Right lobe of liver (tissue), 6 donors: Measurements from ENCODE around the gene CHMP5. TPM values are rescaled to one million over a fixed set of nuclear protein-coding genes. Genes with fewer than 3 reads are reported as not detected.

Experiments used
- ATAC-seq, 4 donors: fragments of 200-7000 bp; cut with Tn5 transposase; one replicate each; pipeline ENCODE4 v1.9.1; 2020; ENCODE audit warnings: mild to moderate bottlenecking in 4 of 4, moderate library complexity in 4 of 4
- DNase-seq, 3 donors: peaks; one replicate each; pipeline ENCODE4 v3.0.0-alpha.2; 2020
- H3K27ac ChIP-seq, 3 donors: fragments of 200-600 bp; one replicate each; pipeline ENCODE4 v1.8.0; 2022
- H3K27me3 ChIP-seq, 2 donors: fragments of 200-600 bp; one replicate each; pipeline ENCODE4 v1.8.0; 2022
- H3K36me3 ChIP-seq, 4 donors: fragments of 200-600 bp; sonication (generic) in 1 of 4; one replicate each; pipeline versions ENCODE4 v1.5.1 to v1.8.0; 2017 to 2022; ENCODE audit warnings: control low read depth in 1 of 4
- H3K4me1 ChIP-seq, 4 donors: fragments of 200-600 bp; sonication (generic) in 1 of 4; one replicate each; pipeline versions ENCODE4 v1.5.1 to v1.8.0; 2017 to 2022; ENCODE audit warnings: control low read depth in 1 of 4
- H3K4me3 ChIP-seq, 3 donors: fragments of 200-600 bp; one replicate each; pipeline ENCODE4 v1.8.0; 2022
- H3K9me3 ChIP-seq, 4 donors: fragments of 200-600 bp; sonication (generic) in 1 of 4; one replicate each; pipeline versions ENCODE4 v1.5.1 to v1.8.0; 2017 to 2022; ENCODE audit warnings: control low read depth in 1 of 4
- CTCF ChIP-seq, 4 donors: fragments of 200-600 bp in 3 of 4; fragments of 450-650 bp in 1 of 4; IDR thresholded peaks; one replicate each; pipeline versions ENCODE4 v1.5.1 to v1.8.0; 2016 to 2022; ENCODE audit warnings: antibody characterized with exemption in 4 of 4, mild to moderate bottlenecking in 2 of 4
- POLR2A ChIP-seq: fragments of 450-650 bp; IDR thresholded peaks from one replicate; pipeline ENCODE4 v1.6.1; 2017; ENCODE audit warnings: antibody characterized with exemption, mild to moderate bottlenecking
- WGBS: methylation state at CpG from one replicate; pipeline ENCODE4 v1.1.6; 2018; ENCODE audit warnings: low coverage, low lambda C conversion rate; ENCODE audit not compliant: insufficient coverage; ENCODE audit errors: missing lambda C conversion rate; 5-methylcytosine and 5-hydroxymethylcytosine counted together
- intact Hi-C, 2 donors: fragments of 100-400 bp; cut with DNase I; formaldehyde crosslinking; loops; one replicate each; pipeline versions ENCODE4 v1.11.2 to v1.14.1; 2022
- total RNA-seq, 6 experiments: library from RNA; depleted of rRNA in 2 of 6; stranded (reverse); fragments of >200 nt in 2 of 6; fragmentation: NEBNext Ultra II Directional in 3 of 6; extraction: Animal tissue kit (Norgen Biotek cat#: 25700) in 3 of 6; gene quantifications; one replicate each; pipeline versions ENCODE4 v1.1.0 to v1.2.4, GENCODE V29; 2016 to 2023
- donor health status: DM: no; HTN: yes; CAD: no.
- donor health status: DM: no; HTN: no; CAD: no.
- donor health status: DM: no; HTN: no; CAD: no.
- donor health status: DM: no; HTN: yes; CAD: no.
- donor health status: DM: no; HTN: yes; CAD: no.

Gene CHMP5
- total RNA-seq, 6 experiments from 2014 or later: 19.7 to 30.3 (median 26.0) TPM

DNA sequence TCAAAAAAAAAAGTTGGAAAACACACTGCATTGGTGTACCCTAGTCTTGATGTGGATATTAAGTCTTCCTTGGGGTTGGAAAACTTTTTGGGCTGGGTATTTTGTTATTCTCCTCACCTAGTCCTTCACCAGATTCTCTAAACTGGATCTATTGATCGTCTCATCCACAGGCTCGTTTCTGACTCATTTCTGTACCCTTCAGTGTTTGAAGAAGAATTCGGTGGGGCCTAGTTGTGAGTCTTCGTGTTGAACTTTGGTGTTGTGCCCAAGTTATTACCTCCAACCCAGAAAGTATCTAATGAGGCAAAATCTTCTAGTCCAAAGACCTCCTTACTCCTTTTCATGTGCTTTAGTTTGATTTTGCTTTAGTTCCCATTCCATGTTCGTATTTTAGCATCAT is 27.1 kb downstream of the CHMP5 start:
- no peaks in the 10 kb centered on the region for H3K9me3 ChIP-seq
- no peak for TF ChIP-seq POLR2A
- no peak for TF ChIP-seq CTCF (IDR thresholded peaks at IDR 0.05)
- H3K27me3 ChIP-seq: no peaks in the 10 kb centered on the region
- intact Hi-C loops: no loop called here
- ATAC-seq (no peak), DNase-seq (no peak)
- peak overlapping the region in 2 of 3 donors; percentile 99 to 100 for H3K27ac ChIP-seq
- WGBS: 56% methylated on average over 5 of the region's 5 CpGs
- H3K4me1 ChIP-seq: peaks cover 0 to 58% (median 26%) of the 10 kb centered on the region in 4 donors
- peaks cover 0 to 22% (median 7%) of the 10 kb centered on the region in 4 donors for H3K36me3 ChIP-seq
- H3K4me3 ChIP-seq: no peak overlapping the region

DNA sequence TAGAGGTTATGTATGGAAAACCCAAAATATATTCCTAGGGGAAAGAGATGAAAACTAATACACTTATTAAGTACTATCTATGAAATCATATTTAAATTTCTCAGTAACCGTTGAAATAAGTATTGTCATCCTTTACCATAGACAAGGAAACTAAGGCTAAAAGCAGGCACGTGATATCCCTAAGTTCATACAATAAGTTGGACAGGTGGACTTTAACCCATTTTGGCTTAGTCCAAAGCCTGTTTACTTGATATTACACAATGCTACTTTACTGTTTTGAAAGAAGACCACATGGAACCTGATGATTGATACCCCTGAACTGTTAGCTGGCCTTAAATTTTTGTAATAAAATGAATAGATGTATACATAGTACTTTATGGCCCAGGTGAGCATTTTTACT is 28.9 kb downstream of the CHMP5 start:
- no peak for DNase-seq
- 33% methylated on average over 2 of the region's 2 CpGs for whole genome bisulfite sequencing
- intact Hi-C loops: no loop called here
- TF ChIP-seq CTCF (IDR thresholded peaks at IDR 0.05) (no peak), POLR2A (no peak)
- Histone ChIP-seq H3K27ac (peak overlapping the region; percentile 30 to 85 (median 75)), H3K4me3 (peak overlapping the region in 1 of 3 donors; percentile 7), H3K9me3 (no peaks in the 10 kb centered on the region), H3K4me1 (peaks cover 0 to 72% (median 33%) of the 10 kb centered on the region in 4 donors), H3K36me3 (peaks cover 0 to 39% (median 11%) of the 10 kb centered on the region in 4 donors), H3K27me3 (no peaks in the 10 kb centered on the region)
- ATAC-seq: peak; percentile 14 to 47 (median 22)

GRCh38 chr9:33294670-33295432 is 30.0 kb downstream of the CHMP5 start:
- 59% methylated on average over 11 of the region's 12 CpGs for WGBS
- peaks cover 0 to 80% (median 37%) of the 10 kb centered on the region in 4 donors for H3K4me1 ChIP-seq

GRCh38 chr9:33295571-33295970 is 30.7 kb downstream of the CHMP5 start:
- intact Hi-C loops: no loop called here
- Histone ChIP-seq H3K9me3 (no peaks in the 10 kb centered on the region), H3K27me3 (no peaks in the 10 kb centered on the region), H3K4me3 (no peak overlapping the region), H3K27ac (peak overlapping the region in 1 of 3 donors; percentile 9), H3K4me1 (peaks cover 0 to 87% (median 39%) of the 10 kb centered on the region in 4 donors), H3K36me3 (peaks cover 5 to 46% (median 14%) of the 10 kb centered on the region in 4 donors)
- ATAC-seq (no peak), DNase-seq (no peak)
- no peak for TF ChIP-seq POLR2A
- TF ChIP-seq CTCF (IDR thresholded peaks at IDR 0.05): no peak
- 80% methylated on average over 2 of the region's 2 CpGs for WGBS

More at GRCh38 chr9:33294670-33295432, 30.0 kb downstream of the CHMP5 start:
- intact Hi-C loops: no loop called here
- H3K36me3 ChIP-seq: peaks cover 5 to 44% (median 14%) of the 10 kb centered on the region in 4 donors
- H3K4me3 ChIP-seq: no peak overlapping the region
- no peak for TF ChIP-seq CTCF (IDR thresholded peaks at IDR 0.05)
- TF ChIP-seq POLR2A: no peak
- H3K27me3 ChIP-seq: no peaks in the 10 kb centered on the region
- DNase-seq: no peak
- peak in 1 of 4 donors; percentile 3 for ATAC-seq
- peak overlapping the region; percentile 30 to 85 (median 75) for H3K27ac ChIP-seq
- H3K9me3 ChIP-seq: no peaks in the 10 kb centered on the region
